ENCODE results near the gene CDK16.

Gene CDK16

DNA sequence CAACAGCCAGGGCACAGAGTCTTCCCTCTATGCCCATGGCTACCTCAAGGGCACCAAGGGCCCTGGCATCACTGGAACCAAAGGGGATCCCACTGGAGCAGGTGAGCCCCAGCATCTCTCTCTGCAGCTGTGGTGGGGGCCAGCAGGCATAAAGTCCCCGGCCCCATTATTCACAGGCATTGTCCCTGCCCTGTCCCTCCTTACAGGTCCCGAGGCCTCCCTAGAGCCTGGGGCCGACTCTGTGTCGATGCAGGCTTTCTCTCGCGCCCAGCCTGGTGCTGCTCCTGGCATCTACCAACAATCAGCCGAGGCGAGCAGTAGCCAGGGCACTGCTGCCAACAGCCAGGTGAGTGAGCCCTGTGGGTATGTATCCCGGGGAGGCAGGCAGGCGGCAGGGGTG is 37.2 kb upstream of the CDK16 start:
- TF ChIP-seq, protein P1, sequence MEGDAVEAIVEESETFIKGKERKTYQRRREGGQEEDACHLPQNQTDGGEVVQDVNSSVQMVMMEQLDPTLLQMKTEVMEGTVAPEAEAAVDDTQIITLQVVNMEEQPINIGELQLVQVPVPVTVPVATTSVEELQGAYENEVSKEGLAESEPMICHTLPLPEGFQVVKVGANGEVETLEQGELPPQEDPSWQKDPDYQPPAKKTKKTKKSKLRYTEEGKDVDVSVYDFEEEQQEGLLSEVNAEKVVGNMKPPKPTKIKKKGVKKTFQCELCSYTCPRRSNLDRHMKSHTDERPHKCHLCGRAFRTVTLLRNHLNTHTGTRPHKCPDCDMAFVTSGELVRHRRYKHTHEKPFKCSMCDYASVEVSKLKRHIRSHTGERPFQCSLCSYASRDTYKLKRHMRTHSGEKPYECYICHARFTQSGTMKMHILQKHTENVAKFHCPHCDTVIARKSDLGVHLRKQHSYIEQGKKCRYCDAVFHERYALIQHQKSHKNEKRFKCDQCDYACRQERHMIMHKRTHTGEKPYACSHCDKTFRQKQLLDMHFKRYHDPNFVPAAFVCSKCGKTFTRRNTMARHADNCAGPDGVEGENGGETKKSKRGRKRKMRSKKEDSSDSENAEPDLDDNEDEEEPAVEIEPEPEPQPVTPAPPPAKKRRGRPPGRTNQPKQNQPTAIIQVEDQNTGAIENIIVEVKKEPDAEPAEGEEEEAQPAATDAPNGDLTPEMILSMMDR (IDR thresholded peaks at IDR 0.05; ENCODE audit: unreplicated experiment in 3 of 3) = no peak
- Mint-ChIP-seq H3K4me3 (no peak overlapping the region), H3K9me3 (peaks cover 6% of the 10 kb centered on the region), H3K27ac (no peak overlapping the region), H3K36me3 (ENCODE audit: low read depth) (peaks cover 48% of the 10 kb centered on the region), H3K27me3 (ENCODE audit: low read depth) (no peaks in the 10 kb centered on the region), H3K4me1 (no peaks in the 10 kb centered on the region)

DNA sequence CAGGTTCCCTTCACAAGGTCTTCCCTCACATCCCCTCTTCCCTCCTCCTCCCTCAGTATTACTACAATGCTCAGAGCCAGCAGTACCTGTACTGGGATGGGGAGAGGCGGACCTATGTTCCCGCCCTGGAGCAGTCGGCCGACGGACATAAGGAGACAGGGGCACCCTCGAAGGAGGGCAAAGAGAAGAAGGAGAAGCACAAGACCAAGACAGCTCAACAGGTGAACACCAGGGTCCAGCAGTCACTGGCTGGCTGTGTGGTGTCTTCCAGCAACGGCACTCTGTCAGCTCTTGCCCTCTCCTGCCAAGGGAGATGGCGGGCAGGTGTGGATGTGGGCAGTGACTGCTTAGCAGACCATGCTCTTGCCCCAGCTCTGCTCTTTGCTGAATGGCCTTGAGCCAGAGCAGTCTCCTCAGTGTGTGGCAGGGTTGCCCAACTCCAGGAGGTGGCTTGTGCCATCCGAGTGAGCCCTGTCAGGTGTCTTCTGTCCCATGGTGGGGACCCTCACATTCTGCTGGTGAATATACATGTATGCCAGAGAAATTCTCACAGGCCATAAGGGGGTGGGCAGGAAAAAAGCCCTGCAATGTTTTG is 36.3 kb upstream of the CDK16 start:
- H3K4me1 Mint-ChIP-seq = no peaks in the 10 kb centered on the region
- TF ChIP-seq, protein P1 (IDR thresholded peaks at IDR 0.05; ENCODE audit: unreplicated experiment in 3 of 3) = no peak
- H3K27me3 Mint-ChIP-seq (ENCODE audit: low read depth) = no peaks in the 10 kb centered on the region
- H3K36me3 Mint-ChIP-seq (ENCODE audit: low read depth) = peaks cover 47% of the 10 kb centered on the region
- H3K27ac Mint-ChIP-seq = no peak overlapping the region
- H3K9me3 Mint-ChIP-seq = peaks cover 6% of the 10 kb centered on the region
- H3K4me3 Mint-ChIP-seq = no peak overlapping the region

DNA sequence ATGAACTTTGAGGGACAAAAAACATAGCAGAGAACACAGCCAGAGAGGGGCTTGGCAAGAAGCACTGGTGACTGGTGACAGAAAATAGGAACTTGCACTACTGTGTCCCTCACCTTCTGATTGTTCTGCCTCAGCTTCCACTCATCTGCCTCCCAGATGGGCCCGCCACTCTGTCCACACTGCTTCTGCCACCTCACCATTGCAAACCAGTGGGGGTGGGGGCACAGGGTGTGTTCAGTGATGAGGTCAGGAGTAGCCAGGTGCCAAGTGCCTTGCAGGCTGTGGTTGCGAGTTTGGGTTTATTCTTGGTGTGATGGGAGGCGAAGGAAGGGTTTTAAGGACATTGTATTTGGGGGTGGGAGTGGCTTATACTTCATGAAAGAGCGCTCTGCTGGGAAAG is 34.0 kb upstream of the CDK16 start:
- Mint-ChIP-seq H3K27me3 (ENCODE audit: low read depth) (no peaks in the 10 kb centered on the region), H3K4me3 (no peak overlapping the region), H3K36me3 (ENCODE audit: low read depth) (peaks cover 33% of the 10 kb centered on the region), H3K9me3 (no peaks in the 10 kb centered on the region), H3K27ac (no peak overlapping the region), H3K4me1 (no peaks in the 10 kb centered on the region)
- TF ChIP-seq, protein P1 (IDR thresholded peaks at IDR 0.05; ENCODE audit: unreplicated experiment in 3 of 3) = no peak

DNA sequence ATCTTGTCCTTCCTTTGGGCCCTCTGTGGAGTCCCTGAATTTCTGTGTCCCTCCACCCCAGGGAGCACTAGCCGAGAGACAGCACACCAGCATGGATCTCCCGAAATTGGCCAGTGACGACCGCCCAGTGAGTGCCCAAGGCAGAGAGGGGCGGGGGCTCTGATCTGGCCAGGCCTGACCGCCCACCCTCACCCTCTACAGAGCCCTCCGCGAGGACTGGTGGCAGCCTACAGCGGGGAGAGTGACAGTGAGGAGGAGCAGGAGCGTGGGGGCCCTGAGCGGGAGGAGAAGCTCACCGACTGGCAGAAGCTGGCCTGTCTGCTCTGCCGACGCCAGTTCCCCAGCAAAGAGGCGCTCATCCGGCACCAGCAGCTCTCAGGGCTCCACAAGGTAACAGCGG is 33.2 kb upstream of the CDK16 start:
- no peak overlapping the region for H3K27ac Mint-ChIP-seq
- TF ChIP-seq, protein P1 (IDR thresholded peaks at IDR 0.05; ENCODE audit: unreplicated experiment in 3 of 3) = no peak
- H3K27me3 Mint-ChIP-seq (ENCODE audit: low read depth) = no peaks in the 10 kb centered on the region

DNA sequence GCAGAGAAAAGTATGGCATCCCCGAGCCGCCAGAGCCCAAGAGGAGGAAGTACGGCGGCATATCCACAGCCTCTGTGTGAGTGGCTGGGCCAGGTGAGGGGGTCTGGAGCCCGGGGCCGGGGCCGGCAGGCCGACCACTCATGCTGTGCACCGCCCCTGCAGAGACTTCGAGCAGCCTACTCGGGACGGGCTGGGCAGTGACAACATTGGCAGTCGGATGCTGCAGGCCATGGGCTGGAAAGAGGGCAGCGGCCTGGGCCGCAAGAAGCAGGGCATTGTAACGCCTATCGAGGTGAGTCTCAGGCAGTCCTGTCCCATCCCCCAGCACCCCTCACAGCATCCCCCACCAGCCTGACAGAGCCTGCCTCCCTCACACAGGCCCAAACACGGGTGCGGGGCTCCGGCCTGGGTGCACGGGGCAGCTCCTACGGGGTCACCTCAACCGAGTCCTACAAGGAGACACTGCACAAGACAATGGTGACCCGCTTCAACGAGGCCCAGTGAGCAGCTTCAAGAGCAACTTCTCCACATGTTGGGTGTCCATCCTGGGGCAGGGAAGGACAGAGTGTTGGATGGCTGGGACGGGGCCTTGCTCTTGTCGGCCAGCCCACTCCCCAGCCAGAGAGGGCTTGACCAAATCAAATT is 32.3 kb upstream of the CDK16 start:
- H3K27me3 Mint-ChIP-seq (ENCODE audit: low read depth) = no peaks in the 10 kb centered on the region
- H3K27ac Mint-ChIP-seq = no peak overlapping the region
- no peaks in the 10 kb centered on the region for H3K9me3 Mint-ChIP-seq
- no peak overlapping the region for H3K4me3 Mint-ChIP-seq
- no peaks in the 10 kb centered on the region for H3K4me1 Mint-ChIP-seq
- peaks cover 24% of the 10 kb centered on the region for H3K36me3 Mint-ChIP-seq (ENCODE audit: low read depth)
- TF ChIP-seq, protein P1 (IDR thresholded peaks at IDR 0.05; ENCODE audit: unreplicated experiment in 3 of 3) = no peak

More for the DNA sequence above, 33.2 kb upstream of the CDK16 start:
- Mint-ChIP-seq H3K4me1 (no peaks in the 10 kb centered on the region), H3K36me3 (ENCODE audit: low read depth) (peaks cover 31% of the 10 kb centered on the region), H3K4me3 (no peak overlapping the region), H3K9me3 (no peaks in the 10 kb centered on the region)

All from nephron (organoid).